ENCODE results near the gene ENTREP3.

The ENTREP3 gene

DNA sequence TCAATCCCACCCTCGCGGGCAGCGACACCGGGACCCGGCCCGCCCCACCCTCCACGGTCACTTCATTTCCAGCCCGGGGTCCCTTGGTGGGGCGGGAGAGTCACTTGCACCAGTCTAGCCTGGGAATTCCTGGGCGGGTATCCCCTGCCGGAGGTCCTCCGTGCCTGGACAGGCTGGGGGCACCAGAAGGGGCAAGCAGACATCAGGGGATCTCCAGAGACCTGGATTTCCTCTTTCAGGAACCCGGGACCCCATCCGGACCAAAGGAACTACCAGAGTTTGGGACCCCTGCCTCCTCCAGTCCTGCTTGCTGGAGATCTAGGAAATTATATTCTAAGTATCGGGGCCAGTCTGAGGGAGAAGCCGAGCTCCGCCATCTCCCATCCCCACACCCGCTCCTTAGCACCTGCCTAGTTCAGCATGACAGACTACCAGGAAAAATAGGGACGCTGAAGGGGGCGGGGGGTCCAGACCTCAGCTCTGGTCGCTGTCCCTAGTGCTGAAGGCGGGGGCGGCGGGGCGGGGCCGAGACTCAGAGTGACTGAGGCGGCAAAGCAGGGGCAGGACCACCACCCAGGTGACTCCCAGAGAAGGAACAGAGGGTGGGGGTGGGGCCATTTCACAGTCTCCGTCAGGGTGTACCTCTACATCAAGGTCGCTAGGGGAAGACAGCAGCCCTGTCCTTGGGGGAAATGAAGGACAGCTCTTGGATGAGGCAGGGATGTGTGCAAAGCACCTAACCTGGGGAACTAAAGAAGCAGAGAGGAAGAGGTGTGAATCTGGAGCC is 22.8 kb upstream of the ENTREP3 start:
- DNase-seq = no peak

DNA sequence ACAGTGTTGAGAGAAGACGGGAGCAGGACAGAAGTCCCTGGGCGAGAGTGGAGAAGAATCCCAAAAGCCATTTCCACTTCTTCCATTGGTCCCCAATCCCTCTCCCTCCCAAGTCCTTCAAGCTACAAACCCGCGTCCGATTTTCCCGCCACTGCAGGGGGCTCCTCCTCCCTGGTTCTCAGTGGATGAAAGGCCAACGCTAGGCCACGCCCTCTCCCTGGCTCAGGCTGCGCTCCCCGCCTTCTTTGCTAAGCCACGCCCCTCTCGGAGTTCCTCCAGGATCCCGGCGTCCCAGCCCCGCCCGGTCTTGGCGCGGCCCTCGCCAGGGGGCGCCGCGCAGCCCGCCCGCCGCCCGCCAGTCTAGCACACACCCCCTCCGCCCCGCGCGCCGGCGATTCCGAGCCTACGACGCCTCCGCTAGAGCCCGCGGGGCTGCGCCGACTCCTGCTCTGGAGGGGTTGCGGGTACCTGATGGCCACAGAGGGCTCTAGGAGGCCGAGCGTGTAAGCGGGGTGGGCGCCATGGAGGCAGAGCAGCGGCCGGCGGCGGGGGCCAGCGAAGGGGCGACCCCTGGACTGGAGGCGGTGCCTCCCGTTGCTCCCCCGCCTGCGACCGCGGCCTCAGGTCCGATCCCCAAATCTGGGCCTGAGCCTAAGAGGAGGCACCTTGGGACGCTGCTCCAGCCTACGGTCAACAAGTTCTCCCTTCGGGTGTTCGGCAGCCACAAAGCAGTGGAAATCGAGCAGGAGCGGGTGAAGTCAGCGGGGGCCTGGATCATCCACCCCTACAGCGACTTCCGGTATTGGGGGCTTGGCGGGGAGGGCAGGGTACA is 22.0 kb upstream of the ENTREP3 start, which contains the start of gene HCN3:
Gene HCN3, plus strand, starts transcription at position 394 of the 832 bp plus-strand sequence. Its CDS starts 128 bp downstream, at position 522.
- peak; percentile 95 for DNase-seq

DNA sequence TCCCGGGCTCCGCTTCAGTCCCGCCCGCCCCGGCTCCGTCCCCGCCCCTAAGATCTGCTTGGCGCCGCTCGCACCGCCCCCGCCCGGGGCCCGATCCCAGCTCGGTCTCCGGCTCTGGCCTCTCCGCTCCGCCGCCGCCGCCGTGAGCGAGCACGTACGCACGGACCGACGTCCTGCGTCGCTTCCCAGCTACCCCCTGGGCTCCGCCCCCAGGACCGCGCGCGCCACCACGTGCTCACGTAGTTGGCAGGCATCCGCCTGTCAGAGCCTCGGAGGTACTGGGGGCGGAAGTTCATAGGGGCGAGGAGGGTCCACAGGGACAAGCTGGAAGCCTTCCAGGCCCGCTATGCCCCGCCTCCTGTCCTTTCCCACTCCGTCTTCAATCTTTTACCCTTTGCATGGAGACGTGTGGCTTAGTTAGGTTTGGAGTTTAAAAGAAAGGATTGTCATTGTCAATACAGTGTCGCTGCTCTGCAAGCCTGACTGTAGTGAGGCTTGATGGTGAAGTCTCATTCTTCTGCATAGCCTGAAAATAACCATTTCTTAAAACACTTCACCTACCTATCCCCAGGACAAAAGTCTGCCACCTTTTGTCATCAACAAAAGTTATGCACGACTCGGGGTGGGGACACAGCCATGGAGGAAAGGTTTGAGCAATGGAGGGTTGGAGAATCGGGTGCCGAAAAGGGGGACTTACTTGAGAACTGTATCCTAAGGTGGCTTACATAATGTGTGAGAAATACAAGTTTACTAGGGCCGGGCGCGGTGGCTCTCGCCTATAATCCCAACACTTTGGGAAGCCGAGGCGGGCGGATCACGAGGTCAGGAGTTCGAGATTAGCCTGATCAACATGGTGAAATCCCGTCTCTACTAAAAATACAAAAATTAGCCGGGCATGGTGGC is 18.3 kb upstream of the ENTREP3 start, which contains the start of gene CLK2:
Gene CLK2, minus strand, starts transcription at position 162 of the 903 bp plus-strand sequence. CDS start 2,527 bp downstream, outside the sequence.
- peak; percentile 98 for DNase-seq

DNA sequence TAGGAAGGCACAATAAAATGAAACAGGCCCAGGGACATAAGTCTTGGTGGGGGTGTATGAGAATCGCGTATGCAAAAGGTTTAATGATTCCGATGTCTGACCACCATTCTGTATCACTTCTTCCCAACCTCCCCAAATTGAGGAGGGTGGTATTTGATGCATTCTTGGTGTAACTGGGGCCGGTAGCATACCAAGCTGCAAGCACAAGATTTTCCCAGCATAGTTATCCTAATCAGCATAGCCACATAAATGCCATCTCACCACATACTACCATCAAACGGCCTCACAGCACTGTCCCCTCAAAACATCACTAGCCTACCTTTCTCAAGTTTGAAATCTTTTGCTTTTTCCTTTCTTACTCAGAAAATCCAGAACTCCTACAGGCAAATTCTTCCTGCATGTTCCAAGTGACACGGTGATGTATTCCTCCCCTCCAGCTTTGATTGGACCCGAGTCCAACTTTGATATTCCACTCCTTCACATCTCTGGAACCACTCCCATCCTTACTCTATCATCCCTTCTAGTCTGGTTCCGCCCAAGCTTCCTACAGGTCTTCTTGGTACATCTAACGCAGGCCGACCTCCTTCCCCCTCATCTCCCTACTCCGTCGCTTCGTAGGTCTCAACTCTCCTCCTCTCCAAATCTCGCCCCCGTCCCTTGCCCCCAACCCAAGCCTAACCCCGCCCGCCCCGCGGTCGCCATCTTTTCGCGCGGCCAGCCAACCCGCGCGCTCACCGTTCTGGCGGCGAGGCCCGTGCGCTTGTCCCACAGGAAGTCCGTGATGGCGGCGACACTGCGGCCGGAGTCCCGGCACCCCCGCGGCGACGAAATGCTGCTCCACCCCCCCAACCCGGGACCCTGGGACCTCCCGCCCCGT is 17.4 kb upstream of the ENTREP3 start:
- DNase-seq = peak; percentile 60

DNA sequence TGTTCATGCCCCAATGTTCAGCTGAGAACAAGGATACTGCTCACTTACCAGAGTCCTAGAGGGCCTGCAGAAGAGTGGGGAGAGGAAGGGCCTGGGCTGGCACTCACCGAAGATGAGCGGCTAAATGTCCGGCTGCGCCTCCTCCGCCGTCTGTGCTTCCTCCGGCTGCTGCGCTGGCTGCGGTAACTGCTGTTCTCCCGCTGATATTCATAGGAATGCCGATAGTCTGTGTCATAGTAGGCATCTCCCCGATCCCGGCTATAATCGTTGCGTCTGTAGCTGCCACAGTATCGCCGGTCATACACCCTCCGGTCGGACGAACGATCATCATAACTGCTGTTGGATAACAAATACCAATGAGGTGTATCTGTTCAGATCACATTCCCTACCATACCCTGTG is 14.1 kb upstream of the ENTREP3 start:
- no peak for DNase-seq

DNA sequence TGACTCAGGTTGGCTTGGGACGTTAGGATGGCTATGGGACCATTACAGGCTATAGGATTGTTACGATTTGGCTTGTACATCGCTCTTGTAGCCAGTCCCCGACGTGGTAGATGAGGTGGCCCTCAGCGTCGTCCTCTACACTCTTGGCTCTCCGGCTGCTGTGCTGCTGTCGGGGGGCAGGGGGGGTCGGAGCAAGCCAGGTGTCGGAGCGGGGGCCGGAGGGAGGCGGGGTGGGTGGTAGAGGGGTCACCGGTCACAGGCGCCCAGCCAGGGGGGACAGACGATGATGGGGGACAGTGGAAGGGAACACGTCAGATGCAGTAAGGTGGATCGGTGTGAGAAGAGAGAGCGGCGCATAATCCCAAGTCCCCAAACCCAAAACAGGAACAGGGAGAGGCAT is 13.3 kb upstream of the ENTREP3 start:
- DNase-seq = no peak

DNA sequence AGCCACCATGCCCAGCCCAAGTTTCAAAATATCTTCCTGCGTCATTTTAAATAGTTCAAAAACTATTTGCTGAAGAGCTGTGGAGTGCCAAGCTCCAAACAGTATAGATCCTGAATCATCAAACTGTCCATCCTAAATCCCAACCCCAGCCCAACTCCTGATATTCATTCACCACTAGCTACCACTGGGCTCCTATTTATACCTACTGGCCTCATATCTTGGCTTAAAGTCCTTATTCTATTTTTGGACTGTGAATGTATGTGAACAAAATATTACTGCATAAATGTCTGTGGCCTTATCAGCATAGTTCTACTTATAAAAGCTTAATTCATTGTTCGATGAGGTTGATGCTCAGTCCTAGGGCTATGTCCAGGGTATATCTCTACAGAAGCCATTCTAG is 12.1 kb upstream of the ENTREP3 start:
- DNase-seq = no peak

DNA sequence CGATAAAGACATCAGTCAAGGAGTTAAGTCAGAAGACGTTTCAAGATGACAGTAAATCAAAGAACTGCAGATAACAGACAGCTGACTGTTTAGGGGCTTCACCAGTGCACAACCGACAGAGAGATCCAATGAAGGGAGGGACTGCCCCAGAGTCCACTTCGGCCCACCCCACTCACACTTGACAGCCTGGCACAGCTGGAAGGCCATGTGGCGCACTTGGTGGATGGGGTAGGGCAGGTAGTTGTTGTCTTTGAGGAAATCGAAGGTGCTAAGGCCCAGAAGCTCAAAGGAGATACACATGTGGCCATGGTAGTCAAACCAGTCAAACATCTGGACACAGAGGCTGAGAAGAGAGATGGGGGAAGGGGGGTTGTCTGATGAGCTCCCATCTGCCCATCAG is 11.3 kb upstream of the ENTREP3 start:
- no peak for DNase-seq

DNA sequence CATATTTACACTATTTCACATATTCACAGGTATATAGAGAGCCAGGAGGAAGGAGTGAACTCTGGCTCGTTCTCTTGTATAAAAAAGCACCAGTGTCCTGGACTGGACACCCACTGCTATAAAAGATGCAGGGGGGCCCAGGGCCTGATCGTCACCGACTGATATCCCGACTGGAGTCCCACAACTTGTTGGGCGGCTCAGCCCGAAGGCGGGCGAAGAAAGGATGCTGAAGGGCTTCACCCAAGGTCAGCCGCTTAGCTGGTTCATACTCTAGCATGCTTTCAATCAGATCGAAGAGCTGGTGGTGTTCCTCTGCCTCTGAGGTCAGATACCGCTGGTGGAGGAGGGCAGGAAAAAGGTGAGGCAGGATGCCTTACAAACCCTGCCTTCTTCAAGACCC is 7.8 kb upstream of the ENTREP3 start:
- no peak for DNase-seq

DNA sequence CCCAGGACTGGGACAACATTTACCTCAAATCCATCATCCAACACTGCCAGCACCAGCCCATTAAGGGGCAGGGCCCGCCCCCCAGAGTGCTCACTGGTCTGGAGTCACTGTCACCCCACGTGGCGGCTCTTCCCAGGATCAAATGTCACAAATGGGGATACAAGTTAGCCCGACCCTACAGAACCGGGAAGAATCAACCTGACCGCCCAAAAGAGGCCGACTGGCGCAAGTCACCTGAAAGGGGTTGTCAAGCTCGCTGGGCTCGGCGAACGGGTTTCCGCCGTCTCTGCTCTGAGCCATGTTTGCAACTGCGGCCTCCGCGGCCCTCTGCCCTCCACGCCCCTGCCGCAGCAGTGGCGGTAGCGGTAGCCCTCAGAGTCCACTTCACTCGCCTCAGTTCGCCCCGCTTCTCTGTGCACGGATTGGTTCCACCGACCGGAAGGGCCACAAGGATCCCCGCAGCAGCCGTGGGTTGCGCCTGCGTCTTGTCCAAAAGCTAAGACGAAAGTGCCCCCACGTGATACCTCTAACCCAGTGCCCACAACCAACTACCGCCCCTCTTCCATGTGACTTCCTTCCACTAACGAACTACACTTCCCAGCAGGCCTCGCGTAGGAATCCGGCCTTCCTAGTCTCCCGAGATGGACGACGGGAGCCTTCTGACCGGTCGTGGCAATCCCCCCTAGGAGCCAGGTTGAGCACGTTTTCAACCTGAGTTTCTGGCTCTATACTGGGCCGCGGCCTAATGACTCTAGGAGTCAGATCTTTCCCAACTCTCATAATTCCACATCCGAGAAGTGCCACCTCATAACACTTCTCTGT is 6.8 kb upstream of the ENTREP3 start, which contains the start of gene SCAMP3:
Gene SCAMP3, minus strand, starts transcription at position 509 of the 822 bp plus-strand sequence. Its CDS starts 209 bp downstream, at position 300.
- peak; percentile 96 for DNase-seq

DNA sequence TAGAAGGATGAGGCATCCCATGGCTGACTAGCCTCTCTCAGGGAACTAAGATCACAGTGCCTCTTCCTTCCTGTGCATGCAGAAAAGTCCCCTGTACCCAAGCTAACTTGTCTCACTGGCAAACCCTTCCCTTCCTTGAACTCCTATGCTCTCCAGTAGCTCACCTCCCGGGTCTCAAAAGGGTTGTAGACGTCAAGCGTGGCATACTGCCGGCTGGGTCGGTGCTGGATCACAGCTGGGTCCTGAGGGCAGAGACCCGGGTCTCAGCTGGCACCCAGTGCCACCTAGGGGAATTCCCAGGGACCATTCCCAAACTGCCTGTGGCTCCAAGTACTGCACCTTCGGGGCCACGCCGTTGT is 6.2 kb upstream of the ENTREP3 start:
- DNase-seq = no peak

DNA sequence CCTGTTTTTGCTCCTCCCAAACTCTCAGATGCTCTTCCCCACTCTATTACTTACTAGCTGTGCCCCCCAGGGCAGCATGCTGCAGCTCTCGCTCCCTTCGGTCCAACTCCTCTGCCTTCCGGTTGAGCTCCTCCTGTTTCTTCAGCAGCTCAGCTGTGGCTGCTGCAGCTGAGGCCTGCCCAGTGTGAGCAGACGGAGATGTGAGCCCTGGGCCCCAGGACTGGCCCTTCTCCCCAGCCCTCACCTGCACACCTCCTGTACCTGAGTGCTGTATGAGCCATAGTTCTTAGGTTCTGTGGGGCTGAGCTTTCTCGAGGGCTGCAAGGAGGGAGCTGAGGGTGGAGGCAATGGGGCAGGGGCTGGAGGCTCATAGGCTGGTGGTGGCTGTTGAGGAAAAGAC is 5.0 kb upstream of the ENTREP3 start:
- DNase-seq = no peak

DNA sequence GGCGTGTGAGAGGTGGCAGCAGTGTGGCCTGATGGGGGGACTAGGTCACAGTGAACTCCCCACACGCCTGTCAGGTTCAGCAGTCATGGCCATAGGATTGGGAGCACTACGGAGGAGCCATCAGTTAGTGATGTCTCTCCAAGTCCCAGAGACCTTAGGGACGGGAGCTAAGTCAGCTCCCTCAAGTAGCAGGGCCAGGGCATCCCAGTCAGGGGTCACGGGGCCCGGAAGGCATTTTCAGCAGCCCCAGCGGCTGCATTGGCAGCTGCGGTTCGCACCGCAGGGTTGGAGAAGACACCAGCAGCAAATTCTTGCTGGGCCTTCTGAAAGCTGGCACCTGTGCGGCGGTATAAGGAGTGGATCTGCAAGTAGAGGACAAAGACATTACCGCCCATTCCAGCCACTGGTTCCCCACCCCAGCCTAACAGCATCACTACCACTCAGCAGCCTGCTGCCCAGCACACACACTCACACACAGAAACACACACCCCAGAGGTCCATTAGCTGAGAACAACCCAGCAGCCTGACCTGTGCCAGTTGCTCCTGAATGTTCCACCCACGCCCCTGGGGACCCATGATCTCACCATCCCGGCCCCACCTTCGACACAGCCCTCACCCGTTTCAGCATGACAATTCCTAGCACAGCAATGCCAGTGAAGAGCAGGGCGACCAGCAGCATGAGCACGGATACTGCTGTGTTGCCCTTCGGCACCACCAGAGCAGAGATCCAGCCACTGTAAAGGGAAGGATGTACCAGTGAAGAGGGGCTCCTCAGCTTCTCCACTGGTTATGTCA is 972 bp upstream of the ENTREP3 start:
- DNase-seq = no peak

DNA sequence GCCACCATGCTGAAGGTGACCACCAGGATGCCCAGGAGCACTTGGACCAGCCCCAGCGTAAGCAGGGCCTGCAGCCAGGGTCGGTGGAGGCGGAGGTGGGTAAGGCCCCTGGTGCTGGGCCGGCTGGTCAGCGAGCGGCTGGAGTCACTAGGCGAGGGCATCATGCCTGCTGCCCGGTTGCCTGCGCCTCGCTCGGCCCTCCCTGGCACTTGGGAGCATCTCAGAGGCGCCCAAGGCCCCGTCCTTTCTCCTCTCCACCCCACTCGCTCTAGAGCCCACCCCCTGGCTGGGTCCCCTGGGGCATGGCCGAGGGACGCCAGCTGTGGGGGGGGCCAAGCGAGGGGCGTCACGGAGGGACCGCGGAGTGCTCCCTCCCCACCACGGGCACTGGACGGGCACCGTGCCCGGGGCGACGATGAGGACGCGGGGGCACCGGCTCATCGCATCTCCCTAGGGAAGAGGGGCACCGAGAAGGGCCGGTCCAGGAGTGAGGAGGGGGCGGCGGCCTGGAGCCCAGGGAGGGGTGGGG is 505 bp downstream of the ENTREP3 start:
- DNase-seq = no peak

DNA sequence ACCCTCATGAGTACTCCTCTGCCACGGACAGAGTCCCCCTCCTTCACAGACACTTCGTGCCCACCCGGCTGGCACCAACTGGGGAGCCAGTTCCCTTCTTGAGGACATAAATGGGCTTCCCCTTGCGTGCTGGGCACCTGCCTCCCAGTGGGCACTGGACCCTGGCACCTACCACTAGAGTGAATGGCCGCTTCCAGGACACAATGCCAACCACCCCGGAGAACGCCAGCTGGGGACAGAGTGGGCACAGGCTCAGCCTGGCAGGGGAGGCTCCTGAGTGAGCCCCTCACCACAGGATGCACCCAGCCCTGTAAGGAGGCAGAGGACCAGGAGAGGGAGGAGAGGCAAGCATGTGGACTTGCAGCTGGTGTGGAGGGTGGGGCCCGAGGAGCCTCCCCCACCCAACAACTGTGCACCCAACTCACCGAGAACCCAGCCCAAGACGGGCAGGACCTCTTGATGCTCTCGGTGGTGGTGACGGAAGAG is 1.0 kb downstream of the ENTREP3 start:
- no peak for DNase-seq

DNA sequence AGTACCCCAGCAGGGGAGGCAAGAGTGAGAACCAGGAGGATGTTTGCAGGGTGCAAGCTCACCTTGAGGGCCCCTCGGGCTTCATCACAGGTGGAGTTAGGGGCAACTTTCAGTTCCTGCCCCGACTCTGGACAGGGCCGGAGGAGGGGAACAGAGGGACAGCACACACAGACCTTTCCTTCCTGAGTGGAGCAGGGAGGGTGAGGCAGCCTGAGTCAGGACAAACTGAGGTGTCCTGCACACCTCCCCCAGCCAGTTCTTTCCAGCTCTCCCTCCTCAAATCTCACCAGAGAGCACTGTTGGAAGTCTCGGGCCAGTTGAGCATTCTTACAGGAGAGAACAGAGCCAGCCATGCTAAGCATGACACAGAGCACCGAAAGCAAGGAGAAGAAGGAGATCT is 1.5 kb downstream of the ENTREP3 start:
- DNase-seq = no peak

DNA sequence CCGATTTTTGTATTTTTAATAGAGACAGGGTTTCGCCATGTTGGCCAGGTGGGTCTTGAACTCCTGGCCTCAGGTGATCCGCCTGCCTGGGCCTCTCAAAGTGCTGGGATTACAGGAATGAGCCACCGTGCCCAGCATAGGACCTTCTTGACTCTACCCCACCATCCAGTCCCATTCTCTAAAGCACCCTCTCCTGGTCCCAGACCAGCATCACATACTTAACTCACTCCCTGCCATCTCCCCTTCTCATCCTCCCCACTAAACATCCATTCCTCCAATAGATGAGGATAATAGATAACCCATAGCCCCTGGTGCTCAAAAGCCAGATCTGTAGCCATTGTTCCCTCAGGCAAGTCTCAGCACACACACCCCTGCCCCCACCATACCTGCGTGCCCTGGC is 2.1 kb downstream of the ENTREP3 start:
- no peak for DNase-seq

DNA sequence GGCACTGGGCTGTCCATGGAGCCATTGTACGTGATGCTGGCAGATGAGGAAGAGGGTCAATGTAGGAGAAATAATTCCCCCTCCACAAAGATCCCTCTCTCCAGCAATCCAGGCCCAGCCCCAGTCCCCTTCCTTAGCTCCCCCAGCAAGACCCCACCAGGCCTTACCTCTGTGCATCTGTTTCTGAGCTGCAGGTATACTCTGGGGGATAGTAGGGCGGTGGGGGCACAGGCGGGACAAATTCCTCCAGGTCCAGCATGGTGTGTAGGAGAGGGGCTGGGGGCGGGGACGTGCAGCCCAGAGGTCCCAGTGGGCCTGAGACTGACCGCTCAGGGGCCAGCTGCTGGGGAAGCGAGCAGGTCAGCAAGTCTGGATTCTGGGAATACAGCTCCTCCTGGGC is 3.7 kb downstream of the ENTREP3 start:
- no peak for DNase-seq

DNA sequence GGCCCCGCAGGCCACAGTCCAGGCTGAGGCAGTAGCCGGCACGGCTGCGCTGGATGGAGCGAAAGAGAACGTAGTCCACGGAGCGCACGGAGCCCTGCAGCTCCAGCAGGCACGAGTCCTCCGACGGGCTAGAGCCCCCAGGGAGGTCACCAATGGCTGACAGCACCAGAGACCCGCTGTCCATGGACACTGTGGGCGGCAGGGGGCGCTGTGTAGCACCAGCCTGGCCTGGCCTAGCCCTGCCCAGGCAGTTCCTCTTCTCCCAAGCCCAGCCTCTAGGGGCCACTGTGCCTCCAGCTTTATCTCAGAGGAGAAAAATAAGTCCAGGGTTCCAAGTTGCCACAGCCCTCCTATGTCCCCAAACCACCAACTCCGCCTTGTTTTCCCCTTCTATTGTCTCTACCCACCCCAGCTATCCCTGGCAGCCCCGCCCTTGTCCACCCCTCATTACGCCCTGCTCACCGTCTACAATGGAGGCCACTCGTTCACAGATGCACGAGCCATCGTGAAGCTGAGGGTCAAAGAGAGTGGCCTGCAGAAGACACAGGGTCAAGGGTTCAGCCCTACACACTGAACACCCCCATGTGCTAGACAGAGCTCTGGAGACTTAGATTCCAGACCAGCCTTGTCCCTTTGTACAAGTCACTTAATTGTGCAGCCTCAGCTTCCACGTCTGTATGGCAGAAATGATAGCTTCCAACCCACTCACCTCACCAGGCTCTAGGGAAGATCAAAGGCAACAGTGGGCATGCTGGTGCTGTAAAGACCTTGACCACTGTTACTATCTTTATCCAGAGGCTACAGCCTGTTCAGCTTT is 4.4 kb downstream of the ENTREP3 start:
- peak; percentile 86 for DNase-seq
